Effector CD4-positive, alpha-beta T cell (primary cell): Measurements from ENCODE around the gene ENO1.
"Not testable (repeated sequence)": the region's sequence is repeated elsewhere in the genome, so short reads cannot be mapped to it uniquely, and the experiment has no call there.

Experiments
- DNase-seq: peaks from one replicate; pipeline ENCODE4 v3.0.0-alpha.2; 2020

Gene ENO1

DNA sequence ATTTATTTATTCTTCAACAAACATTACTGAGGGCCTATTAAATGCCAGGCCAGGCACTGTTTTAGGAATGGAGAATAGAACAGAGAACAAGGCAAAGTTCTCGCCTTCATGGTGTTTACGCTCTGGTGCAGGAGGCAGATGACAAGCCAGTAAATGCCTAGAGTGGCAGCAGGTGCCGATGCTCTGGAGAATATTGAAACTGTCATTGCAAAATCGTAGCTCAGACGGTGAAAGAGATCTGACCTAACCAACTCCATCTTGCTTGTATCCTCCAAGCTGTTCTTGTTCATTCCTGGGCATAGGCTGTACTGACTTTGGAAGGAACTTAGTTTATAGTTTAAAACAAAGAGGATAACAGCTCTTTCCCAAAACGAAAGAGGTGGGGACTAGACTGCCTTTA is 13.5 kb upstream of the ENO1 start:
- no peak for DNase-seq

DNA sequence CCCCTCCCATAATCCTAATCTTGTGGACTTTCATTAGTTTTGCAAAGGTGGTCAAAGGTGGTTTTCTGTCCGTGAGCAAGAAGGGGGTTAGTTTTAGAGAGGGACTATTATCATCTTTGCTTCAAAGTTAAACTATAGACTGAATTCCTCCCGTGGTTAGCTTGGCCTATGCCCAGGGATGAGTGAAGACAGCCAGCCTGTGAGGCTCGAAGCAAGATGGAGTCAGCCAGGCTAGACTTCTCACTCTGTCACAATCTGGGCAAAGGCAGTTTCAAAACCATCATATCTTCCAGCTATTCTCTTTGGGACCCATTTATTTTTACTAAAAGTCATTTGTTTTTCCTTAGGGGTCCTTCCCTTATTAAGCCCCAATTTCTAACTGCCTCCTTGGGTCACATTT is 12.9 kb upstream of the ENO1 start:
- no peak for DNase-seq

DNA sequence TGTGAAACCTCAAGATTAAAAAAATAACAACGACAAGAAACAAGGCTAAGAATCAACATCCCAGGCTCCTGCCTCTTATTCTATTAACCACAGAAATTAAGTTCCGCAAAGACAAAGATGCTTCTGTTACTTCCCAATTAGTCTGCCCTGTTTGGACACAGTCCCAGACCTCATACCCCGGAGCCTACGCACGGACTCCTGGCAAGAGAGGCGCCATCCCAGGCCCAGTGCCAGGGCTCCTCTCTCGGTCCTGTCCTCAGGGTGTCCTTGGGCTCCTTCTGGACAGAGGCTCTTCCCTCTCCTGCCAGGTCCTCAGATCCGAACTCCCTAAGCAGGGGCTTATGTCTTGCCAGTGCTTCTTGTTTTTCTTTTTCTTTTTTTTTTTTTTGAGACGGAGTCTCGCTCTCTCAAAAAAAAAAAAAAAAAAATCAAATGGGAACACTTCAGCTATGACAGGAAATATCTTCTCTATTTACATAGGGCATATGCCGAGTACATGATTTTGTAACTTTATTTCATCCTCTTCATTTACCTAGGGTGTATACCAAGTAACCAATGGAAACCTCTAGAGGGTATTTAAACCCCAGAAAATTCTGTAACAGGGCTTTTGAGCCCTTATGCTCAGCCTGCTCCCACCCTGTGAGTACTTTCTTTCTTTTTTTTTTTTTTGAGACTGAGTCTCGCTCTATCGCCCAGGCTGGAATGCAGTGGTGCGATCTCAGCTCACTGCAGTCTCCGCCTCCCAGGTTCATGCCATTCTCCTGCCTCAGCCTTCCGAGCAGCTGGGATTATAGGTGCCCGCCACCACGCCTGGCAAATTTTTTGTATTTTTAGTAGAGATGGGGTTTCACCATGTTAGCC is 11.7 kb upstream of the ENO1 start:
- DNase-seq: no peak

DNA sequence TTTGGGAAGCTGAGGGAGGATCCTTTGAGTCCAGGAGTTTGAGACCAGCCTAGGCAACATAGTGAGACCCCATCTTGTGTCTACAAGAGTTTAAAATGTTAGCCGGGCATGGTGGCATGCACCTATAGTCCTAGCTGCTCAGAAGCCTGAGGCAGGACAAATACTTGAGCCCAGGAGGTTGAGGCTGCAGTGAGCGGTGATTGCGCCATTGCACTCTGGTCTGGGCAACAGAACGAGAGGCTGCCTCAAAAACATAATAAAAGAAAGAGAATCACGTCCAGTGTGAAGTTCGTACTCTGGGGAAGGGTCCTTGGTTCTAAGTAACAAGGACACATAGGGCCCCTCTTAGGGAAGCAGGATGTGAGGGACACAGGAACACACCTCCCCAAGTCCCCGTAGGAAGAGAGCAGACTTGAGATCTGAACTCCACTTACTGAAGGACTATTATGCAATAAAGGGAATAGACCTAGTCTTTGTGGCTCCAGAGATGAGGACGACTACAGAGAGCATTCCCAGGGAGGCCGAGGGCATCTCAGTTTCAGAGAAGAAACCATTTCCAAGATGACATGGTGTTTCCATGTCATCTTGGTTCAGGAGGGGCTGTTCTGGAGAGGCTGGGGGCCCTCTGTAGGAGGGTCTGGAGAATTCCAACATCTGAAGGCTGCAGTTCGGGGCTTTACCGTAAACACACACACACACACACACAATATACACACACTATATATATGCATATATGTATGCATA is 10.8 kb upstream of the ENO1 start:
- no peak for DNase-seq

DNA sequence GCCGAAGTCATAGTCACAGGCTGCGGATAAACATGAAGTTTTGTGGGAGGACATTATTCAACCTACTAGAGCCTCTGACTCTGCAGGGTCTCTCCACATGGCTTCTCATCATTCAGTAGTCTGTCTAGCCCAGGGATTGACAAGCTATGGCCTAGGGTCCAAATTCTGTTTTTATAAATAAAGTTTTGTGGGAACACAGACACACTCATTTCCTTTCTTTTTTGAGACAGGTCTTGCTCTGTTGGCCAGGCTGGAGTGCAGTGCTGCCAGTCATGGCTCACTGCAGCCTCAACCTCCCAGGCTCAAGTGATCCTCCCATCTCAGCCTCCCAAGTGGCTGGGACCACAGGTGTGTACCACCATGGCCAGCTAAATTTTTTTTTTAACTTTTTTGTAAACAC is 8.1 kb upstream of the ENO1 start:
- DNase-seq: no peak

DNA sequence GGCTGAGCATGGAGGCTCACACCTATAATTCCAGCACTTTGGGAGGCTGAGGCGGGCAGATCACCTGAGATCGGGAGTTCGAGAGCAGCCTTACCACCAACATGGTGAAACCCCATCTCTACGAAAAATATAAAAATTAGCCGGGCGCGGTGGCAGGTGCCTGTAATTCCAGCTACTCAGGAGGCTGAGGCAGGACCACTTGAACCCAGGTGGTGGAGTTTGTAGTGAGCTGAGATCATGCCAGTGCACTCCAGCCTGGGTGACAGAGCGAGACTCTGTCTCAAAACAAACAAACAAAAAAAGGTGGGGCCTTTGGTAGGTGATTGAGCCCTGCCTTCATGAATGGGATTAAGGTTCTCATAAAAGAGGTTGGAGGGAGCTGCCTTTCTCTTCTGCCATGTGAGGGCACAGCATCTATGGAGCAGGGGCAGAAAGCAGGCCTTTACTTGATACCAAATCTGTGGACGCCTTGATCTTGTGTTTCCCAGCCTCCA is 7.6 kb upstream of the ENO1 start:
- not testable (repeated sequence) for DNase-seq

DNA sequence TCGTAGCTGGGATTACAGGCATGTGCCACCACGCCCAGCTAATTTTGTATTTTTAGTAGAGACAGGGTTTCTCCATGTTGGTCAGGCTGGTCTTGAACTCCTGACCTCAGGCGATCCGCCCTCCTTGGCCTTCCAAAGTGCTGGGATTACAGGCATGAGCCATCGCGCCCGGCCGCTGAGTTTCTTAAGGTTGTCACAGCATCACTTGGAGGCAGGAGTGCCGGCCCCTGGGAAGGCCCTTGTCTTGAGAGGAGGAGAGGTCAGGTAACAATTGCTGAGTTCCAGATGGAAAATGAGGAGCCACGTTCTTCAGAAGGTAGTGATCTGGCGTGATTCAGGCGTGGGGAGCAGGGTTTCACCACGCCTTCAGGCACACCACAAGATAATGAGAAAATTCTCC is 5.6 kb upstream of the ENO1 start:
- not testable (repeated sequence) for DNase-seq

DNA sequence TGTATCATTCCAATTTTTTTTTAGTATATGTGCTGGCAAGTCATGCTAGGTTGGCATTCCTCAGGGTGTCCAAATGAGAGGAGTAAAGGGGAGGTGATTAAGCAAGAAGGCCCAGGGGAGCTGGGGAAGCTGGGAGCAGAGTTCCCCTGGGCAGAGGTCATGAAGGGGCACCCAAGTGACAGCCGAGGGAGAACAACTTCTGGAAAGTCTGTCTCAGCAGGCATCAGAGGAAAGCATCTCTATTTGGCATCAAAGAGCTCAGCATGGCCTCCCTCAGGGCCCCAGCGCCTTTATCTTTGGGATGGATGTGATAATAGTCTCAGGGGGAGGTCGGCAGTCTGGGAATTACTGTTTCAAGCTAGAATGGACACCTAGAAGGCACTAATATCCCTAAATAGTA is 5.0 kb upstream of the ENO1 start:
- DNase-seq: no peak

DNA sequence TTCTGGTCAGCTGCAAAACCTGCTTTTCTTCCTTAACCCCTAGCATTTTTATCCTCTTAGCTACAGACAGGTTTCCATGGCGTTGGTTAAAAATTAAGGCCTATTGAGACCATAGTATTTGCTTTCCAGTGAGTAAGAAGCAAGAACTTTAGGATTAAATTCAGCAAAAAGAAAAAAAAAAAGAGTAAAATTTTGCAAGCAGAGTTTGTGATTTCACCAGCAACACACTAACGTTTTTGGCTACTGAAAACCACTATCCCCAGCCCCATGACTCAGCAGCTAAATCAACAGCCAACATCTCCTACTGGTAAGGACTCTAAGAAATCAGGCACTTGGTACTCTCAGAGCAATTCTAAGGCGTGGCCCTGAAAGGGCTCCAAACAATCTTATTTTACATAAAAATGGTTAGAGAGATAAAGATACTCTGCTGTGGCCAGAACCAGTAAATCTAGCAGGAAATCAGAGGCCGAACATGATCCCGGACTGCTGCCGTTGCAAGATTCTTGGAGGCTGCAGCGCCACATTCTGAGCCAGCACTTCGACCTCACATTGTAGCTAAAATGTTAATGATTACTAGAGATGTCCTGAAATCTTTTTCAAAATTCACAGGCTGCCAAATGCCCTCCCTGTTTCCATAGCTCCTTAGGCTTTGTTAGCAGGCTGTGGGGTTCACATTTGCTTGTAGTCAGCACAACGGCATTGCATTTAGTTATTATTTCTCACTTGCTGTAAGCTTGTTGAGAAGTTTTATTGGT is 1.6 kb upstream of the ENO1 start:
- no peak for DNase-seq

DNA sequence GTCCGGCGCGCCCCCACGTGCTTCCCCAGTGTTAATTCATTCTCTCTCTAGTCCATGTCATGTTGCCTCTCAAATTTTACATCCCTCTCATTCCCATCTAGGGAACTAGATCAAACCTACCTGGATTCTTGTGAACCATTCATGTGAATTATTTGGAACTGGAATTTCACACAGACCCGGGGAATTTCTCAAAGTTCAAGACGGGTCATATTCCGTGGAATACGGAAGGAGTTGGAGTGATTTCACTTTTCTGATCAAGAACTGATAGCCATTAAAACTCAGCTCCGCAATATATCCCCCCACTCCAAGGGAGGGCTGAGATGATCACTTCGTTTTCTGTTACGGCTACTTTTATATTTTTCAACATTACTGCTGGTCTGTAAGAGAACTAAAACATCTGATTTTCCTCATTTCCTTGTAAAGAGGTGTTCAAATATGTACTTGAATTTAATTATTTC is 1.0 kb upstream of the ENO1 start:
- no peak for DNase-seq

DNA sequence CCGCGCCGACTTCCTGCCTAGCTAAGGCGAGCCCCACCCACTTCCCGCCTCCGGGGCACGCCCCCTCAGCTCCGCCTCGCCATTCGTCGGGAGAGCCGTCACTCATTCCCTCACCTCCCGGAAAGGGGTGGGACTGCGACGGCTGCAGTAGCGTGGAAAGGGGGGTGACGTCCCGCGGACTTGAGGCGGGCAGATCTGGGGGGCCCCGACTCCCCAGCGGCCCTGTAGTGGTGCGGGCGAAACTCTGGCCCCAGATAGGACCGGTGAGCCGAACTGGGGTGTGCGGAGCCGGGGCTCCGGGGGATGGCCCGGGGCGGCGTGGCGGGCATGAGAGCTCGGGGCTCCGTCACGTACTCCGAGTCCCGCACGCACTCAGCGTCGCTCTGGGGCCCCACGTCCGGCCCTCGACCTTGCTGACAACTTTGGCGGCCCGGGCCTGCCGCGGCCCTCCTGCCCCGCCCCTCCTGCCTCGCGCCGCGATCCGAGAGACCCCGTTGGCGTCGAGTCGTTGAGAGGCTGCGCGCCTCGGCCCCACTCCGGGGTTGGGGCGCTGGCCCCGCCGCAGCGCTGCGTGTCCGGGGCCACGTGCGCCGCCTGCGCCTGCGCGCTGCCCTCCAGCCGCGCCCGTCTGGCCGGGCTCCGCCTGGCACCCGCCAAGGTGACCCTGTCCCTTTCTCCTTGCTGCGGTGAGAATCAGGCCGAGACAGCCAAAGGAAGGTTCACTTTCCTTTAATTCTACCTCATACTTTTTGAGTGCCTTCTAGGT is 395 bp upstream of the ENO1 start:
- peak; percentile 98 for DNase-seq

DNA sequence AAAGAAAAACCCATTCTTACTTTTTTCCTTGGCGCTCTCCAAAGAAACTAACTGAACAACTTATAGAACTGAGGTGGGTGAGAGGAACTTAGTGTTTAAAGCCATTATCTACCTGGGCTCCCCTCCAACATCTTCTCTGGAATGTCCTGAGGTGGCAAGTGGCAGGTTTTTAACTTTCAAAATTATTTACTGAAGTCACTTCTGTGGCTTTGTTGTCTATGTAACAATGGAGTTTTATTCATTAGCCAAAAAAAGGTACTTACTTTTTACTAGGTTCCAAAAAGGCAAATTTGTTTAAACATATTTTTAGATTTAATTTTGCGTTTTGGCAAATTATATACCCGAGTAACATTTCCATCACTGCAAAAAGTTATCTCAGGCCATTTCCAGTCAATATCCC is 2.4 kb downstream of the ENO1 start:
- DNase-seq: no peak

DNA sequence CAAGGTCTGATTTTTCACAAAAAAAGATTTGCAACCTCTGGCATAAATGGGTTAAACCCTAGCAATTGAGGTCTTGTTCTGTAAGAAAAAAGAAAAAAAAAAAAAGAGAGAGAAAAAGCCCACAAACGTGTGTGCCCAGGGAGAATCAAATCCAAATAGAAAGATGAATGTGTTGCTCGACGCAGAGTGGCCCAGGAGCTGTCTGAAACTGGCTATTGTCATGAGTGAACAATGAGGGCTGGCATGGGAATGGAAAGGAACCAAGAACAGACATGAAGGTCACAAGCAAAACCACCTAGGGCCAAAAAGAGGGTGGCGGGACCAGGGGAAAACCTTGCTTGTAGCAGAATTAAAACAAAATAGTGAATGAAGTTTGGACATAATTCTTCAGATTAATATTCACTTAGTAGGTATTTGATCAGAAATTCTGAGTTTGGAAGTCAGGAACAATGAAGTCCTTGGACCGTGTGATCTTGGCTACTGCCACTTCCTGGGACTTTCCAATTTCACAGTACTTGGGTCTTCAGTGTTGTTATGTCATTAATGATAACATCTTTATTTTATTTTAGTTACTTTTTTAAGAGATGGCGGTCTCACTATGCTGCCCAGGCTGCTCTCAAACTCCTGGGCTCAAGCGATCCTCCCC is 3.1 kb downstream of the ENO1 start:
- no peak for DNase-seq

DNA sequence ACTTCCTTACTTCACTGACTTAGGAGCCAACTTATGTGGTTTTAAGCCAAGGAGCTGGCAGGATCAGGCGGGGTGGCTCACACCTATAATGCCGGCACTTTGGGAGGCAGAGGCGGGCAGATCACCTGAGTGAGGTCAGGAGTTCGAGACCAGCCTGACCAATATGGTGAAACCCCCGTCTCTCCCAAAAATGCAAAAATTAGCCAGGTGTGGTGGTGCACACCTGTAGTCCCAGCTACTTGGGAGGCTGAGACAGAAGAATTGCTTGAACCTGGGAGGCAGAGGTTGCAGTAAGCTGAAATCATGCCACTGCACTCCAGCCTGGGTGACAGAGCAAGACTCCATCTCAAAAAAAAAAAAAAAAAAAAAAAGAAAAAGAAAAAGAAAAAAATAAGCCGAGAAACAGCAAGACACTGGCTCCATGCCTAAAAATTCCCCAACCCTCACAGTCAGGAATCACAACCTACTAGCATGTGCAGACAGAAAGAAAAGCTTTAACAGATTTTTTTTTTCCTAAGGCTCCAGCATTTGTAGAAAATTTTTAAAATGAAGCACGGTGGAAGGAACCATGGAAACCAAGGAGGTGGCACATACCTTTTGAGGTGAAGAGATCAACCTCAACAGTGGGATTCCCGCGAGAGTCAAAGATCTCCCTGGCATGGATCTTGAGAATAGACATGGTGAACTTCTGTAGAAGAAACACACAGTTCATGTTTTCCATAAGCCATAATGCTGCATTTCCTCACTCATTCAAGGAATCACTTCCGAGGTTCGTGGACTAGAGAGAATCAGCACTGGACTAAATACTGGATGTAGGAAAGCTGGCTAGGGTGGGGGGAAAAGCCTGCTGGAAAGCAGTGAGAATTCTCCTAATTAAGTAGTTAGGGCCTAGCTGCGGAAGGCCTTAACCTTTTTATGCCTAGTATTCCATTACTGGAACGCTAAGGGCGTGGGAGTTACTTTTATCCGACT is 4.0 kb downstream of the ENO1 start:
- no peak for DNase-seq

DNA sequence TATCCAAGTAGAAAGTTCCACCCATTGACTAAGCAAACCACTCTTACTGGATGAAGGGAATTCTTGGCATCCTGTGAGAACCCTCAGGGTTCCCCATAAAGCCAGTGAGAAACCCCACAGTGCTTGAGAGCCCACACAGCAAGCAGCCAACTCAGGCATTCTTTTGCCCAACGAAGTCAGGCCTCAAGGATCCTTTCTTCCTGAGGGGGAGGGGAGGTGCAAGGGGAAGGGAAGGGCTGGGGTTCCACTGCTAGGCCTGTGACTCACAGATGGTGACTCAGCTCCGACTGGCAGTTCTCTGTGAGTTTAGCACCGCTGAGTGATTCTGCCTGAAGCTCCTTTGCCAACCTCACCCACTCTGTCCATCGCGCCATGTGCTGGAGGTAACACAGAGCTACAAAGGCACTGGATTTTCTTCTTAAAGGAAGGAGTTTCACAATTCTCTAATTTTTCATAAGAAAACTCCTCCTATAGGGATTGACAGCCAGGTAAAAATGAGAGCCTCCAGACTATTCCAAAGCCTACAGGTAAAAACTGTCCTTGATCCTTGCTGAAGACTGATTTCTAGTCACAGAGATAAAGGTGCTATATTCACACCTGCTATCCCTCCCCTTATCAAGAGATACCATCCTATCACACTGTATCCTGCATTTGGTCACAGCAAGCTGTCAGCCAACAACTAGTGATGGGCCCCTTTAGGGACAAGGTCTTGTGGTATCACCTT is 4.8 kb downstream of the ENO1 start:
- DNase-seq: peak; percentile 66

DNA sequence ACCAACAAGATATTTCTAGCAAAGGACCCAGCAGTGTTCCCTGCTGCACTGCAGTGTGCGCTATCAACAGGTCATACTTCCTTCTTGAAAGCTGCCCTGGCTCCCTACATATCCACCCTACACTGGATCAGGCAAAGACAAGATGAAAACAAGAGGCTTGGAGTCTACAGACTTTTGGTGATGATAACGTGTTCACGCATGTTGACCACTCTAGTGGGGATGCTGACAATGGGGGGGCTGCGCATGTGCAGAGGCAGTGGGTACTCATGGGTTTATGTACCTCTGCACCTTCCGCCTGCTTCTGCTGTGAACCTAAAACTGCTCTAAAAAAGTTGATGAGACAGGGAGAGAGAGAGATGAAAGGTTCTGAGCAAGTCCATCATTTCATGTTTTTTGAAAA is 5.5 kb downstream of the ENO1 start:
- no peak for DNase-seq

DNA sequence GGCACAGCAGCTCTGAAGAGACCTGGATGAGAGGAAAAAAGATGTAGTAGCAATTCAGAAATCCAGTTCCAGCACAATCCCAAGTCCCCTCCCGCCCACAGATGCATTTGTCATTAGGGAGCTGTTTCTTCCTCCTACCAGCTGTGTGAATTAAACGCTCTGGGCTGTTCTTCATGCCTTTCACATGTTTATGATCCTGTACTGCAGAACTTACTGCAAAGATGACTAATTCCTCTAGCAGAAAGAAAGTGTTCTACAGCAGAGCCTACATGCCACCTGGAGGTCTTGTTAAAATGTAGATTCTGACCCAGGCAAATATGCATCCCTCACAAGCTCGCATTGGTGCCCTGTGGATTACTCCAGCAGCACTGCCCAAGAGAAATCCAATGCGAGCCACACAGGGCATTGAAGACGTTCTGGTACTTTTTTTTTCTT is 6.5 kb downstream of the ENO1 start:
- DNase-seq: no peak

DNA sequence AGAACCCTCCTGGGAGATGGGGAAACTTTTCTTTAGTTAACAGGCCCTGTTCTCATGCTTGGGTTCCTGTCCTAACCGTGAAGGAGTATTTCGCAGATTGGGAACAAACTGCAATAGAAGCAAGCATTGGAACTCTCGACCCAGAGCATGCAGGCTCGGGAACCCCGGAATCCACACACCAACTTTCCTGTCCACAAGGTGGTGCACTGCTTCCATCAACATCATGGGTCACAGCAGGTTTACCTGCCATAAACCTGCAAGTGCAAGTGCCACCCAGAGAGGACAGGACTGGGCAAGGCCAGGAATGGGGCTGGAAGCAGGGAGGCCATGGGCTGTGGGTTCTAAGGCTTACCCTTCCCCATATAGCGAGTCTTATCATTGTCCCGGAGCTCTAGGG is 6.9 kb downstream of the ENO1 start:
- DNase-seq: no peak

DNA sequence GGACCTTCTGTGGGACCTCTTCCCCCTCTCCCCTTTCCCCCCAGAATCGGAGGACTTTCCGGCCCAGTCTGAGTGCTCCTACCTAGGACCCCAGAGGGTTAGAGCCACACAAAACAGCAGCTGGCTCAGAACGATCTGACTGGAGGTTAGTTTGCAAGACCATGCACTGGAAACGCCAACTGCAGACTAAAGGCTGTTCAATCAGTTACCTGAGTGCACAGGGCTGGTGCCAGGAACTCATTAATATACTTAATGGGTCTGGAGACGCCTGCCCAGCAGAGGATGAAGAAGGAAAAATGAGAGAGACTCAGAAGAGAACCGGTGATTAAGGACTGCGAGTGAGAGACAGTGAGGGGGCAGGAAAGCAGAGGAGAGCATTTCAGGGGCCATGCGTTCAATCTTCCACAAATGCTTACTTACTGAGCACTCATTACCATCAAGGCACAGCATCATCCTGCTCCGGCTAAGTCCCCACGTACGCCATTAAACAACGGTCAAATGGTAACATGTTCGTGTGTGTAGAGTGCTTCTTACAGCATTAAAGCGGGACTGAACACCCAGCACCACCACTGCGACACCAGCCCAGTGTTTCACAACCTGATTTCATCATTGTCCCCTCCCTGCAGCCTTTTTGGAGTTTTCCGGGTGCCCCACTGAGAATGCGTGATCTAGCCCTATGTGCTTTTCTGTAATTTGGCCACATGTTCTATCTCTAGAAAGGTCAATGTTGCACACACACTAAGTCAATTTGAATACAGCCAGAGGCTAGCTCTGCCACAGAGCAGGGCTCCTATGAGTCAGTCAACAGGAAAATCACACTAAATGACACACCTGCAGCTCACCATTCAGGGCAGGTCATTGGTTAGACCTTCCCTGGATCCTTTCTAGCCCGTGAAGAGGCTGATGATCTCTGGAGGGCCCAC is 7.6 kb downstream of the ENO1 start:
- no peak for DNase-seq
